Neural progenitor cell (in vitro differentiated cells): ENCODE results near the gene STPG3. TPM values are rescaled to one million over a fixed set of nuclear protein-coding genes. Genes with fewer than 3 reads are reported as not detected.

Experiments used
- DNase-seq: peaks from one replicate; pipeline ENCODE4 v3.0.0-alpha.2; 2016; ENCODE audit warnings: low spot score
- H2AFZ ChIP-seq: fragments of 200-600 bp; sonication (generic); replicated peaks from 2 replicates; pipeline ENCODE4 v1.6.1; 2016; ENCODE audit warnings: antibody characterized with exemption
- H3F3A ChIP-seq: fragments of 200-600 bp; sonication (generic); 2 replicates; pipeline ENCODE4 v1.6.1; 2016; ENCODE audit warnings: antibody characterized with exemption, low read depth
- H3K27ac ChIP-seq: fragments of 200-600 bp; sonication (generic); 2 replicates; pipeline ENCODE4 v1.5.1; 2016; ENCODE audit warnings: mild to moderate bottlenecking
- H3K27me3 ChIP-seq: fragments of 200-600 bp; sonication (generic); 2 replicates; pipeline ENCODE4 v1.6.1; 2016; ENCODE audit warnings: mild to moderate bottlenecking, moderate library complexity
- H3K36me3 ChIP-seq: fragments of 200-600 bp; sonication (generic); 2 replicates; pipeline ENCODE4 v1.5.1; 2016
- H3K4me1 ChIP-seq: fragments of 200-600 bp; sonication (generic); 2 replicates; pipeline ENCODE4 v1.6.1; 2016; ENCODE audit warnings: mixed run types
- H3K4me2 ChIP-seq: fragments of 200-600 bp; sonication (generic); 2 replicates; pipeline ENCODE4 v1.6.1; 2016
- H3K4me3 ChIP-seq: fragments of 200-600 bp; sonication (generic); 2 replicates; pipeline ENCODE4 v1.5.1; 2016
- H3K79me2 ChIP-seq: fragments of 200-600 bp; sonication (generic); 2 replicates; pipeline ENCODE4 v1.6.1; 2016; ENCODE audit warnings: low read depth
- H3K9ac ChIP-seq: fragments of 200-600 bp; sonication (generic); 2 replicates; pipeline ENCODE4 v1.6.1; 2016
- H3K9me3 ChIP-seq: fragments of 200-600 bp; sonication (generic); 2 replicates; pipeline ENCODE4 v1.5.1; 2016; ENCODE audit warnings: low read depth
- H4K20me1 ChIP-seq: fragments of 200-600 bp; sonication (generic); 2 replicates; pipeline ENCODE4 v1.6.1; 2016; ENCODE audit warnings: low read depth
- H3K27ac Mint-ChIP-seq: 3 replicates; pipeline ENCODE4 v1.8.0; 2021; ENCODE audit warnings: mixed read lengths
- H3K27me3 Mint-ChIP-seq: 2 replicates; pipeline ENCODE4 v1.8.0; 2022; ENCODE audit warnings: low read depth, mild to moderate bottlenecking, inconsistent platforms, moderate library complexity, mixed read lengths; ENCODE audit not compliant: insufficient read depth
- H3K36me3 Mint-ChIP-seq: 3 replicates; pipeline ENCODE4 v1.8.0; 2021; ENCODE audit warnings: mixed read lengths
- H3K4me1 Mint-ChIP-seq: 3 replicates; pipeline ENCODE4 v1.8.0; 2021; ENCODE audit warnings: mixed read lengths
- H3K4me3 Mint-ChIP-seq: 3 replicates; pipeline ENCODE4 v1.8.0; 2021; ENCODE audit warnings: mild to moderate bottlenecking, moderate library complexity, mixed read lengths
- H3K9me3 Mint-ChIP-seq: 3 replicates; pipeline ENCODE4 v1.8.0; 2020; ENCODE audit warnings: mixed read lengths
- CTCF ChIP-seq: fragments of 200-600 bp; sonication (generic); IDR thresholded peaks from 2 replicates; pipeline ENCODE4 v1.5.1; 2017; ENCODE audit warnings: antibody characterized with exemption, mild to moderate bottlenecking
- EZH2 ChIP-seq: fragments of 200-600 bp; sonication (generic); IDR thresholded peaks from 2 replicates; pipeline ENCODE4 v1.6.1; 2017; ENCODE audit warnings: antibody characterized with exemption, mild to moderate bottlenecking, moderate library complexity
- EZH2phosphoT487 ChIP-seq: fragments of 200-600 bp; sonication (generic); IDR thresholded peaks from 2 replicates; pipeline ENCODE4 v1.6.1; 2017; ENCODE audit warnings: antibody characterized with exemption
- total RNA-seq: library from RNA; depleted of rRNA; stranded (reverse); fragments of >200 nt; gene quantifications from 2 replicates; pipeline ENCODE4 v1.2.3, GENCODE V29; 2015; ENCODE audit warnings: low replicate concordance

STPG3 gene
- total RNA-seq, 1 donor from 2014 or later = not detected

GRCh38 chr9:137228506-137228967 lies 22.5 kb upstream of the STPG3 start:
- no peak overlapping the region for H3K9ac ChIP-seq
- no peak overlapping the region for H3K4me2 ChIP-seq
- H3K79me2 ChIP-seq = no peaks in the 10 kb centered on the region
- no peak overlapping the region for H3K4me3 ChIP-seq
- no peaks in the 10 kb centered on the region for H3K9me3 Mint-ChIP-seq
- no peak for TF ChIP-seq EZH2
- TF ChIP-seq CTCF = no peak
- TF ChIP-seq EZH2phosphoT487 = no peak
- H3K27me3 ChIP-seq = no peaks in the 10 kb centered on the region
- no peaks in the 10 kb centered on the region for H3K36me3 ChIP-seq
- H3K4me3 Mint-ChIP-seq = no peak overlapping the region
- H3K27ac Mint-ChIP-seq = no peak overlapping the region
- no peaks in the 10 kb centered on the region for H4K20me1 ChIP-seq
- no peaks in the 10 kb centered on the region for H3F3A ChIP-seq
- DNase-seq = no peak
- no peak overlapping the region for H3K27ac ChIP-seq
- H2AFZ ChIP-seq = no peak overlapping the region
- H3K4me1 Mint-ChIP-seq = peaks cover 3% of the 10 kb centered on the region
- peaks cover 6% of the 10 kb centered on the region for H3K27me3 Mint-ChIP-seq
- H3K4me1 ChIP-seq = no peaks in the 10 kb centered on the region
- no peaks in the 10 kb centered on the region for H3K36me3 Mint-ChIP-seq
- H3K9me3 ChIP-seq = no peaks in the 10 kb centered on the region

- no peak overlapping the region for H2AFZ ChIP-seq
- peaks cover 3% of the 10 kb centered on the region for H3K4me1 Mint-ChIP-seq
Measured at GRCh38 chr9:137228968-137229896, 21.9 kb upstream of the STPG3 start.

GRCh38 chr9:137229903-137230704 lies 21.0 kb upstream of the STPG3 start:
- Histone ChIP-seq H3K9me3 (no peaks in the 10 kb centered on the region), H3K4me1 (no peaks in the 10 kb centered on the region), H3K9ac (no peak overlapping the region), H3K4me3 (no peak overlapping the region), H4K20me1 (no peaks in the 10 kb centered on the region), H3K79me2 (no peaks in the 10 kb centered on the region), H3F3A (no peaks in the 10 kb centered on the region), H3K27ac (no peak overlapping the region), H3K4me2 (no peak overlapping the region), H3K27me3 (no peaks in the 10 kb centered on the region), H3K36me3 (no peaks in the 10 kb centered on the region), H2AFZ (no peak overlapping the region)
- Mint-ChIP-seq H3K36me3 (no peaks in the 10 kb centered on the region), H3K4me3 (no peak overlapping the region), H3K9me3 (no peaks in the 10 kb centered on the region), H3K27ac (no peak overlapping the region), H3K27me3 (peaks cover 6% of the 10 kb centered on the region), H3K4me1 (peaks cover 3% of the 10 kb centered on the region)
- DNase-seq = no peak
- TF ChIP-seq CTCF = no peak

More at GRCh38 chr9:137228968-137229896, 21.9 kb upstream of the STPG3 start:
- Histone ChIP-seq H3K27me3 (no peaks in the 10 kb centered on the region), H3K27ac (no peak overlapping the region), H3K9me3 (no peaks in the 10 kb centered on the region), H3K9ac (no peak overlapping the region), H4K20me1 (no peaks in the 10 kb centered on the region), H3K4me2 (no peak overlapping the region), H3K79me2 (no peaks in the 10 kb centered on the region), H3F3A (no peaks in the 10 kb centered on the region), H3K36me3 (no peaks in the 10 kb centered on the region), H3K4me3 (no peak overlapping the region), H3K4me1 (no peaks in the 10 kb centered on the region)
- H3K27me3 Mint-ChIP-seq = peaks cover 4% of the 10 kb centered on the region
- H3K27ac Mint-ChIP-seq = no peak overlapping the region
- DNase-seq = no peak
- no peaks in the 10 kb centered on the region for H3K36me3 Mint-ChIP-seq
- TF ChIP-seq CTCF = no peak
- no peak for TF ChIP-seq EZH2
- TF ChIP-seq EZH2phosphoT487 = no peak
- H3K9me3 Mint-ChIP-seq = no peaks in the 10 kb centered on the region
- no peak overlapping the region for H3K4me3 Mint-ChIP-seq
